ENCODE data around the gene TMEM167B. TPM values are rescaled to one million over a fixed set of nuclear protein-coding genes. Genes with fewer than 3 reads are reported as not detected.

Gene TMEM167B
- total and polyA plus RNA-seq, 4 donors, result 5.4 to 15.4 (median 13.2) TPM

DNA sequence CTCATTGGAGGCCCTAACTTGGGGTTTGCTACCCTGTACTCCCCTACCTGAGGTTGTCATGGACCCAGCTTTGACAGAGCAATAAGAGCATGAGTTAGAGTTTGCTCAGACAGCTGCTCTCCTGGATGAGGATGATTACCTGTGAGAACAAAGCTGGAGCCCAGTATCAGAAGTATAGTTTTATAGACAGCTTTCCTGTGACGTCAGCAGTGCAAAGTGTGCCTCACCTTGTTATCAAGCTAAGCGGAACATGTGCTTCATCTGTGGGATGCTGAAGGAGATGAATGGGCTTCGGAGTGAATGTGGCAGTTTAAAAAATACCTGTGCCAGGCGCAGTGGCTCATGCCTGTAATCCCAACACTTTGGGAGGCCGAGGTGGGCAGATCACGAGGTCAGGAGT, 43.2 kb upstream of the TMEM167B start:
- TF ChIP-seq, protein P1, sequence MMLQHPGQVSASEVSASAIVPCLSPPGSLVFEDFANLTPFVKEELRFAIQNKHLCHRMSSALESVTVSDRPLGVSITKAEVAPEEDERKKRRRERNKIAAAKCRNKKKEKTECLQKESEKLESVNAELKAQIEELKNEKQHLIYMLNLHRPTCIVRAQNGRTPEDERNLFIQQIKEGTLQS (IDR thresholded peaks at IDR 0.05), result no peak
- TF ChIP-seq HNF4G (IDR thresholded peaks at IDR 0.05) (no peak), GABPA (IDR thresholded peaks at IDR 0.05 in 1 of 2, conservative IDR thresholded peaks at IDR 0.05 in 1 of 2) (no peak), JUND (IDR thresholded peaks at IDR 0.05) (no peak), FOXA1 (IDR thresholded peaks at IDR 0.05) (no peak), YY1 (IDR thresholded peaks at IDR 0.05) (no peak), RXRA (IDR thresholded peaks at IDR 0.05) (no peak), SP1 (IDR thresholded peaks at IDR 0.05) (no peak), FOXA2 (IDR thresholded peaks at IDR 0.05) (no peak)
- TF ChIP-seq, protein P2, sequence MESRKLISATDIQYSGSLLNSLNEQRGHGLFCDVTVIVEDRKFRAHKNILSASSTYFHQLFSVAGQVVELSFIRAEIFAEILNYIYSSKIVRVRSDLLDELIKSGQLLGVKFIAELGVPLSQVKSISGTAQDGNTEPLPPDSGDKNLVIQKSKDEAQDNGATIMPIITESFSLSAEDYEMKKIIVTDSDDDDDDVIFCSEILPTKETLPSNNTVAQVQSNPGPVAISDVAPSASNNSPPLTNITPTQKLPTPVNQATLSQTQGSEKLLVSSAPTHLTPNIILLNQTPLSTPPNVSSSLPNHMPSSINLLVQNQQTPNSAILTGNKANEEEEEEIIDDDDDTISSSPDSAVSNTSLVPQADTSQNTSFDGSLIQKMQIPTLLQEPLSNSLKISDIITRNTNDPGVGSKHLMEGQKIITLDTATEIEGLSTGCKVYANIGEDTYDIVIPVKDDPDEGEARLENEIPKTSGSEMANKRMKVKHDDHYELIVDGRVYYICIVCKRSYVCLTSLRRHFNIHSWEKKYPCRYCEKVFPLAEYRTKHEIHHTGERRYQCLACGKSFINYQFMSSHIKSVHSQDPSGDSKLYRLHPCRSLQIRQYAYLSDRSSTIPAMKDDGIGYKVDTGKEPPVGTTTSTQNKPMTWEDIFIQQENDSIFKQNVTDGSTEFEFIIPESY (IDR thresholded peaks at IDR 0.05), result no peak
- TF ChIP-seq, protein P3, sequence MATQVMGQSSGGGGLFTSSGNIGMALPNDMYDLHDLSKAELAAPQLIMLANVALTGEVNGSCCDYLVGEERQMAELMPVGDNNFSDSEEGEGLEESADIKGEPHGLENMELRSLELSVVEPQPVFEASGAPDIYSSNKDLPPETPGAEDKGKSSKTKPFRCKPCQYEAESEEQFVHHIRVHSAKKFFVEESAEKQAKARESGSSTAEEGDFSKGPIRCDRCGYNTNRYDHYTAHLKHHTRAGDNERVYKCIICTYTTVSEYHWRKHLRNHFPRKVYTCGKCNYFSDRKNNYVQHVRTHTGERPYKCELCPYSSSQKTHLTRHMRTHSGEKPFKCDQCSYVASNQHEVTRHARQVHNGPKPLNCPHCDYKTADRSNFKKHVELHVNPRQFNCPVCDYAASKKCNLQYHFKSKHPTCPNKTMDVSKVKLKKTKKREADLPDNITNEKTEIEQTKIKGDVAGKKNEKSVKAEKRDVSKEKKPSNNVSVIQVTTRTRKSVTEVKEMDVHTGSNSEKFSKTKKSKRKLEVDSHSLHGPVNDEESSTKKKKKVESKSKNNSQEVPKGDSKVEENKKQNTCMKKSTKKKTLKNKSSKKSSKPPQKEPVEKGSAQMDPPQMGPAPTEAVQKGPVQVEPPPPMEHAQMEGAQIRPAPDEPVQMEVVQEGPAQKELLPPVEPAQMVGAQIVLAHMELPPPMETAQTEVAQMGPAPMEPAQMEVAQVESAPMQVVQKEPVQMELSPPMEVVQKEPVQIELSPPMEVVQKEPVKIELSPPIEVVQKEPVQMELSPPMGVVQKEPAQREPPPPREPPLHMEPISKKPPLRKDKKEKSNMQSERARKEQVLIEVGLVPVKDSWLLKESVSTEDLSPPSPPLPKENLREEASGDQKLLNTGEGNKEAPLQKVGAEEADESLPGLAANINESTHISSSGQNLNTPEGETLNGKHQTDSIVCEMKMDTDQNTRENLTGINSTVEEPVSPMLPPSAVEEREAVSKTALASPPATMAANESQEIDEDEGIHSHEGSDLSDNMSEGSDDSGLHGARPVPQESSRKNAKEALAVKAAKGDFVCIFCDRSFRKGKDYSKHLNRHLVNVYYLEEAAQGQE (IDR thresholded peaks at IDR 0.05), result no peak
- no peaks in the 10 kb centered on the region for H3K9me3 ChIP-seq (ENCODE audit: control insufficient read depth in 4 of 4, low read length in 3 of 4)
- no peak for DNase-seq (ENCODE audit: low spot score)

DNA sequence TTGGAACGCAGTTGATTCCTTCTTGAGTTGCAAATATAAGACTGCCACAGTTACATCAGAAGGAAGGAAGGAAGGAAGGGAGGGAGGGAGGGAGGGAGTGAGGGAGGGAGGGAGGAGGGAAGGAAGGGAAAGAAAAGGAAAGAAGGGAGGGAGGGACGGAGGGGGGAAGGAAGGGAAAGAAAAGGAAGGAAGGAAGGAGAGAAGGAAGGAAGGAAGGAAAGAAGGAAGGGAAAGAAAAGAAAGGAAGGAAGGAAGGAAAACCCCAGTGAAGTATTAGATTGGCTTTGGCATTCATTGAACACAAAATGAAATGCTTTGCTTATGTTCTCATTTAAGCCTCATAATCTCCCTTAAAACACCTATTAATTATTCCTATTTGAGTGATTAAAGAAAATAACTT, 42.2 kb upstream of the TMEM167B start:
- Histone ChIP-seq H3K4me1 (ENCODE audit: control insufficient read depth in 4 of 4, insufficient read depth in 4 of 4, low read length in 3 of 4) (no peaks in the 10 kb centered on the region), H3K4me3 (ENCODE audit: low read depth in 1 of 3, low read length in 3 of 3) (no peak overlapping the region), H3K9me3 (ENCODE audit: control insufficient read depth in 4 of 4, low read length in 3 of 4) (no peaks in the 10 kb centered on the region), H3K36me3 (ENCODE audit: control insufficient read depth in 4 of 4, insufficient read depth in 3 of 4, low read depth in 1 of 4, low read length in 3 of 4) (no peaks in the 10 kb centered on the region), H3K9ac (ENCODE audit: low read depth in 1 of 2, low read length in 2 of 2) (no peak overlapping the region), H3K27me3 (ENCODE audit: control insufficient read depth in 4 of 4, insufficient read depth in 4 of 4, low read length in 3 of 4) (no peaks in the 10 kb centered on the region), H3K27ac (ENCODE audit: low read depth in 1 of 2, low read length in 2 of 2) (no peak overlapping the region)
- no peak for TF ChIP-seq TAF1 (conservative IDR thresholded peaks at IDR 0.05)
- TF ChIP-seq RAD21 (IDR thresholded peaks at IDR 0.05), result no peak
- TF ChIP-seq, protein P3 (IDR thresholded peaks at IDR 0.05), result no peak
- no peak for TF ChIP-seq RXRA (IDR thresholded peaks at IDR 0.05)
- TF ChIP-seq NR2F2 (IDR thresholded peaks at IDR 0.05), result no peak
- TF ChIP-seq HNF4A (conservative IDR thresholded peaks at IDR 0.05), result no peak
- TF ChIP-seq, protein P4, sequence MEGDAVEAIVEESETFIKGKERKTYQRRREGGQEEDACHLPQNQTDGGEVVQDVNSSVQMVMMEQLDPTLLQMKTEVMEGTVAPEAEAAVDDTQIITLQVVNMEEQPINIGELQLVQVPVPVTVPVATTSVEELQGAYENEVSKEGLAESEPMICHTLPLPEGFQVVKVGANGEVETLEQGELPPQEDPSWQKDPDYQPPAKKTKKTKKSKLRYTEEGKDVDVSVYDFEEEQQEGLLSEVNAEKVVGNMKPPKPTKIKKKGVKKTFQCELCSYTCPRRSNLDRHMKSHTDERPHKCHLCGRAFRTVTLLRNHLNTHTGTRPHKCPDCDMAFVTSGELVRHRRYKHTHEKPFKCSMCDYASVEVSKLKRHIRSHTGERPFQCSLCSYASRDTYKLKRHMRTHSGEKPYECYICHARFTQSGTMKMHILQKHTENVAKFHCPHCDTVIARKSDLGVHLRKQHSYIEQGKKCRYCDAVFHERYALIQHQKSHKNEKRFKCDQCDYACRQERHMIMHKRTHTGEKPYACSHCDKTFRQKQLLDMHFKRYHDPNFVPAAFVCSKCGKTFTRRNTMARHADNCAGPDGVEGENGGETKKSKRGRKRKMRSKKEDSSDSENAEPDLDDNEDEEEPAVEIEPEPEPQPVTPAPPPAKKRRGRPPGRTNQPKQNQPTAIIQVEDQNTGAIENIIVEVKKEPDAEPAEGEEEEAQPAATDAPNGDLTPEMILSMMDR (IDR thresholded peaks at IDR 0.05; ENCODE audit: low read depth, low read length, missing input control), result no peak
- TF ChIP-seq FOXA2 (IDR thresholded peaks at IDR 0.05), result no peak
- TF ChIP-seq SP1 (IDR thresholded peaks at IDR 0.05), result no peak
- TF ChIP-seq FOXA1 (IDR thresholded peaks at IDR 0.05), result no peak
- TF ChIP-seq JUND (IDR thresholded peaks at IDR 0.05), result no peak
- TF ChIP-seq, protein P1 (IDR thresholded peaks at IDR 0.05), result no peak
- TF ChIP-seq EGR1 (IDR thresholded peaks at IDR 0.05; ENCODE audit: low read depth in 2 of 2), result no peak
- TF ChIP-seq, protein P5, sequence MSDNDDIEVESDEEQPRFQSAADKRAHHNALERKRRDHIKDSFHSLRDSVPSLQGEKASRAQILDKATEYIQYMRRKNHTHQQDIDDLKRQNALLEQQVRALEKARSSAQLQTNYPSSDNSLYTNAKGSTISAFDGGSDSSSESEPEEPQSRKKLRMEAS (IDR thresholded peaks at IDR 0.05), result no peak
- TF ChIP-seq GABPA (IDR thresholded peaks at IDR 0.05 in 1 of 2, conservative IDR thresholded peaks at IDR 0.05 in 1 of 2), result no peak
- DNase-seq (ENCODE audit: low spot score), result no peak
- WGBS, result 40% methylated on average over 2 of the region's 2 CpGs

More for the DNA sequence above, 43.2 kb upstream of the TMEM167B start:
- Histone ChIP-seq H3K27me3 (ENCODE audit: control insufficient read depth in 4 of 4, insufficient read depth in 4 of 4, low read length in 3 of 4) (no peaks in the 10 kb centered on the region), H3K4me1 (ENCODE audit: control insufficient read depth in 4 of 4, insufficient read depth in 4 of 4, low read length in 3 of 4) (peaks cover 0 to 3% (median 2%) of the 10 kb centered on the region in 4 donors), H3K36me3 (ENCODE audit: control insufficient read depth in 4 of 4, insufficient read depth in 3 of 4, low read depth in 1 of 4, low read length in 3 of 4) (no peaks in the 10 kb centered on the region), H3K9ac (ENCODE audit: low read depth in 1 of 2, low read length in 2 of 2) (no peak overlapping the region), H3K27ac (ENCODE audit: low read depth in 1 of 2, low read length in 2 of 2) (no peak overlapping the region), H3K4me3 (ENCODE audit: low read depth in 1 of 3, low read length in 3 of 3) (no peak overlapping the region)
- 79% methylated on average over 6 of the region's 6 CpGs for WGBS

All from liver (tissue), 9 donors.